ENCODE measurements around the gene PI4KB.
A peak's percentile ranks its signal among the peaks of the same experiment; 100 is the strongest.

PI4KB gene

DNA sequence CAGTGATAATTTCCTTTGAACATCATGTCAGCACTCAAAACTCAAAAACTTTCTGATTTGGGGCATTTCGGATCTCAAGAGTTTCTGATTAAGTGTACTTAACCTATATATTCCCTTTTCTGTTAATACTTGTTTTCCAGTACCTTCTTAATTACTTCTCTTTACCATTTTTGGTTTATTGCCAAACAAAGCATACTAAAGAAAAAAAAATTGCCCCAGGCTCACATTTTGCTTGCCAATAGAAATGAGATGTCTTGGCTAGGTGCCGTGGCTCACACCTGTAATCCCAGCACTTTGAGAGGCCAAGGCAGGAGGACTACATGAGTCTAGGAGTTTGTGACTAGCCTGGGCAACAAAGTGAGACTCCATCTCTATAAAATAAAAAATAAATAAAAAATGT is 67.9 kb downstream of the PI4KB start:
- FAIRE-seq (no peak), DNase-seq (ENCODE audit: insufficient read length) (no peak)
- TF ChIP-seq POLR2AphosphoS5 (IDR thresholded peaks at IDR 0.05; ENCODE audit: low read depth, low read length) (no peak), TAF1 (IDR thresholded peaks at IDR 0.05; ENCODE audit: borderline replicate concordance, low read depth, low read length) (no peak), POLR2A (IDR thresholded peaks at IDR 0.05; ENCODE audit: low read depth, low read length) (no peak)

DNA sequence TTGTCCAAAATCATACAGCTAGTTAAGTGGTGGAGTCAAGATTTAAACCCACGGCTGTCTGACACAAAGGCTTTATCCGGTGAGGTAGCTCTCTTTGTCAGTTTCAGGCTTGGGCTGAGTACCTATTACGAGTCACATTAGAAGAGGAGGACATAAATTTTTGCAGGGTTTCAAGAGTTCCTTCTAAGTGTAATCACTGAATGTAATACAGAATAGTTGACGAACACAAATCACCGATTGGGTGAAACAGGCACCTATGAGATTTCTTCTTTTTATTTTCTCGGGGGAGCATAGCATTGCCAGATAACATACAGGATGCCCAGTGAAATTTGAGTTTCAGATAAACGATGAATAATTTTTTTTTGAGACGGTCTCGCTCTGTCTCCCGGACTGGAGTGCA is 71.8 kb downstream of the PI4KB start:
- TF ChIP-seq TAF1 (IDR thresholded peaks at IDR 0.05; ENCODE audit: borderline replicate concordance, low read depth, low read length) (no peak), POLR2AphosphoS5 (IDR thresholded peaks at IDR 0.05; ENCODE audit: low read depth, low read length) (no peak), POLR2A (IDR thresholded peaks at IDR 0.05; ENCODE audit: low read depth, low read length) (no peak)
- no peak for DNase-seq (ENCODE audit: insufficient read length)
- no peak for FAIRE-seq

DNA sequence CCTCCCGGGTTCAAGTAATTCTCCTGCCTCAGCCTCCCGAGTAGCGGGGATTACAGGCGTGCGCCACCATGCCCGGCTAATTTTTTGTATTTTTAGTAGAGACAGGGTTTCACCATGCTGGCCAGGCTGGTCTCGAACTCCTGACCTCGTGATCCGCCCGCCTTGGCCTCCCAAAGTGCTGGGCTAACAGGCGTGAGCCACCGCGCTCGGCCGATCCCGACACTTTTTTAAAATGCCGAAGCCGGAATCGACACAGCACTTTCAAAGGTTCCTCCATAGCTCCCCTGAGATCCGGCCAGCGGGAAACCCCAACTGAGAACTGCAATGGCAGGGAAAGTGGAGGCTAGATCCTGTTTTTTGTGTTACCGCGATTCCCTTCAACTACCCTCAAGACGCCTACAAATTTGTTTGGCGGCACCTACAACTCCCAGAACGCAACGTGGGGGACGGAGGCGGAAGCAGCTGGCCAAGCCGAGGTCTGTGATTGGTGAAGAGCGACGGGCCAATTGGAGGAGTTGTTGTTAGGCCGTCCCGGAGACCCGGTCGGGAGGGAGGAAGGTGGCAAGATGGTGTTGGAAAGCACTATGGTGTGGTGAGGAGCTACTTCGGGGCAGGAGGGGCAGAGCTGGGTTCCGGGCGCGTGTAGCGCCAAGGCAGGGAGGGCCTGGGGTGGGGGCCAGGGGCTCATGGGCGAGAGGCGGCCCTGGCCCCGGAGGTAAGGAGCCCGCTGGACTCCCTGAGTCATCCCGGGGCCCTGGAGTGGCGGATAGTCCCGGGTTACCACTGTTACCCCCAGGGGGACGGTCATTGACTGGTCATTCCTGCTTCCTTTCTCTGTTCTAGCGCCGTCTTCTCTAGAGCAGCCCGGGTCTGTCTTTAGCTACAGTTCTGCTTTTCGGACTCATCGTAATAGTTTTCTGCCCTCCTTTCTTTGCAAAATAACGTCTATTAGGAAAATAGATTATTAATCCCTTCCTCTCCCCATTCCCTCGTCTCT is 72.7 kb downstream of the PI4KB start, which contains the start of gene PSMD4:
Gene PSMD4, plus strand, starts transcription at position 518 of the 997 bp plus-strand sequence. Its CDS starts 49 bp downstream, at position 567.
- peak; percentile 99 for FAIRE-seq
- DNase-seq (ENCODE audit: insufficient read length) = peak; percentile 99
- TF ChIP-seq TAF1 (IDR thresholded peaks at IDR 0.05; ENCODE audit: borderline replicate concordance, low read depth, low read length) = peak; percentile 84
- TF ChIP-seq POLR2A (IDR thresholded peaks at IDR 0.05; ENCODE audit: low read depth, low read length) = peak; percentile 94
- TF ChIP-seq POLR2AphosphoS5 (IDR thresholded peaks at IDR 0.05; ENCODE audit: low read depth, low read length) = peak; percentile 95

DNA sequence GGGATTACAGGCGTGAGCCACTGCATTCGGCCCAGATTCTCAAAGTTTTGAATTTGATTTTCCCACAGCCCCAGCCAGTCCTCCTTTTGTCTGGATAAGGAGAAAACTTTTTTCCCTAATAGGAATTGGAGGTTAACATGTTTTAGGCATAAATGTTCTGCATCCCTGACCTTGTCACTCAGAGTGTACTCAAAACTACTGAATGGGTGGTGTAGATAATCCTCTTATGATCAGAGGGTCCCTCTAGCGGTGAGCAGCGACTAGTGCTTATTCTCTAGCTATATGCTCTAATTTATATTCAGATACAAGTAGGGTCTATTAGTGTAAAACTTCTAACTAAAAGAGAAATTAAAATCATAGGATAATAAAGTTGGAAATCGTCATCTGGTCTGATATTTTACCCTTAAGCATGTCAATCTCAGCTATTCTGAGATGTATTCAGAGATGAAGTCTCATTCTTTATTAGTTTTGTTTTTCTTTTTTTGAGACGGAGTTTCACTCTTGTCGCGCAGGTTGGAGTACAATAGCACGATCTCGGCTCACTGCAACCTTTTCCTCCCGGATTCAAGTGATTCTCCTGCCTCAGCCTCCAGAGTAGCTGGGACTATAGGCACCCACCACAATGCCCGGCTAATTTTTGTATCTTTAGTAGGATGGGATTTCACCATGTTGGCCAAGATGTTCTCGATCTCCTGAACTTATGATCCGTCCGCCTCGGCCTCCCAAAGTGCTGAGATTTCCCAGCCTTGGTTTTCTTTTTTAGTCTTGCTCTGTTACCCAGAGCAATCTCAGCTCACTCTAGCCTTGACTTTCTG is 75.4 kb downstream of the PI4KB start:
- FAIRE-seq (no peak), DNase-seq (ENCODE audit: insufficient read length) (peak; percentile 50)
- TF ChIP-seq POLR2A (IDR thresholded peaks at IDR 0.05; ENCODE audit: low read depth, low read length) = no peak
- no peak for TF ChIP-seq TAF1 (IDR thresholded peaks at IDR 0.05; ENCODE audit: borderline replicate concordance, low read depth, low read length)
- no peak for TF ChIP-seq POLR2AphosphoS5 (IDR thresholded peaks at IDR 0.05; ENCODE audit: low read depth, low read length)

DNA sequence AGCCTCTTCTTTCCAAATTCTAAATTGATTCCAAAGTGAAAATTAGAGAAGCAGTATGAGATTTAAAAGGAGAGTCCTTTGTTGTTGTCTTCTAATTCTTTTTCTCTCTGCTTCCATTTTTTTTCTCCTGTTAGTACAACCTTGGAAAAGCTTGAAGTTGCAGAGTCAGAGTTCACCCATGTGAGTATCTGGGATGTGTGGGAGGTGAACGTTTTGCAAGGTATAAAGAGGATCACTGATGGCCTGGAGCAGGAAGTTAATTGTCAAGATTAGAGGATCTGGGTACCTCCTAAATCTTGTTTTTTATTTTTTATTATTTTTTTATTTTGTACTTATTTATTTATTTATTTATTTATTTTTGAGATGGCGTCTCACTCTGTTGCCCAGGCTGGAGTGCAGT is 80.4 kb downstream of the PI4KB start:
- TF ChIP-seq TAF1 (IDR thresholded peaks at IDR 0.05; ENCODE audit: borderline replicate concordance, low read depth, low read length) (no peak), POLR2A (IDR thresholded peaks at IDR 0.05; ENCODE audit: low read depth, low read length) (no peak), POLR2AphosphoS5 (IDR thresholded peaks at IDR 0.05; ENCODE audit: low read depth, low read length) (no peak)
- FAIRE-seq (no peak), DNase-seq (ENCODE audit: insufficient read length) (no peak)

DNA sequence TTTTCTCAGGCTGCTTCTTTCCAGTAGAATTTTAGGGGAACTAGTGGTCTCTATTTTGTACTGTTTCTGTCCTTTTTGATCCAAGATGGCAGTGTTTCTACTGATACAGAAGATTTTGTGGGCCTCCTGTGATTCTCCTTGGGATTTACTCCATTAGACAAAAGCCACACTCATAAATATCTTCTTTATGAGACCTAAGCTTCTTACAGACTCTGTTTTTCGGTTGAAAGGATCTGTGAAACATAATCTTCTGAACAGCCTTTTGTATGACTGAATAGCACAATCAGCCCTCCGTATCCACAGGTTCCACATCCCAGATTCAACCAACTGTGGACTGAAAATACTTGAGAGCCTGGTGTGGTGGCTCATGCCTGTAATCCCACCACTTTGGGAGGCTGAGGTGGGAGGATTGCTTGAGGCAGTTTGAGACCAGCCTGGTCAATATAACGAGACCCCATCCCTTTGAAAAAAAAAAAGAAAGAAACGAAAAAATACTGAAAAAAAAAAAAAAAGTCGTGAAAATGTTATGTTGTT is 83.5 kb downstream of the PI4KB start:
- FAIRE-seq = no peak
- DNase-seq (ENCODE audit: insufficient read length) = no peak
- TF ChIP-seq POLR2AphosphoS5 (IDR thresholded peaks at IDR 0.05; ENCODE audit: low read depth, low read length) (no peak), POLR2A (IDR thresholded peaks at IDR 0.05; ENCODE audit: low read depth, low read length) (no peak), TAF1 (IDR thresholded peaks at IDR 0.05; ENCODE audit: borderline replicate concordance, low read depth, low read length) (no peak)

DNA sequence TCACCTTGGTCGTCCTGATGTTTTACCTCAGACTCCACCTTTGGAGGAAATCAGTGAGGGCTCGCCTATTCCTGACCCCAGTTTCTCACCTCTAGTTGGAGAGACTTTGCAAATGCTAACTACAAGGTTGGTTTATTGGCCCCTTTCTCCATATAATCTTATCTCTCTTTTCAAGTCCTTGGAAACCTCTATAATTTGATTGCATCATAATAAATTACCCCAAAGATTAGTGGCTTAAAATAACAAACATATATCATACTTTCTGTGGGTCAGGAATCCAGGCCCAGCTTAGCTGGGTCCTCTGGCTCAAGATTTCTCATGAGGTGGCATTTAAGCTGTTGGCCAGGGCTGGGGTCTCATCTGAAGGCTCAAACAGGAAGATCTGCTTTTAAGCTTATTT is 84.8 kb downstream of the PI4KB start:
- TF ChIP-seq POLR2AphosphoS5 (IDR thresholded peaks at IDR 0.05; ENCODE audit: low read depth, low read length) (no peak), TAF1 (IDR thresholded peaks at IDR 0.05; ENCODE audit: borderline replicate concordance, low read depth, low read length) (no peak), POLR2A (IDR thresholded peaks at IDR 0.05; ENCODE audit: low read depth, low read length) (no peak)

More for the DNA sequence above, 84.8 kb downstream of the PI4KB start:
- FAIRE-seq = no peak
- no peak for DNase-seq (ENCODE audit: insufficient read length)

Data from GM12892 (cell line).